Measurements from ENCODE around the gene TLR7. TPM values are rescaled to one million over a fixed set of nuclear protein-coding genes. Genes with fewer than 3 reads are reported as not detected.

TLR7 gene
- total and polyA plus RNA-seq, 11 donors, result 0.04 to 6.7 (median 0.47) TPM; not detected in 1

GRCh38 chrX:12911122-12911470 lies 44.2 kb downstream of the TLR7 start:
- no peak for ATAC-seq
- no peak overlapping the region for H3K27ac ChIP-seq
- DNase-seq, result no peak
- H3K36me3 ChIP-seq, result no peaks in the 10 kb centered on the region
- 68 to 89% (median 81%) methylated on average over 2 of the region's 2 CpGs for WGBS, 4 donors
- no peaks in the 10 kb centered on the region for H3K4me1 ChIP-seq
- no peaks in the 10 kb centered on the region for H3K9me3 ChIP-seq
- intact Hi-C loops (cut with DNase I), result no loop called here
- TF ChIP-seq POLR2A (IDR thresholded peaks at IDR 0.05) (no peak), CTCF (IDR thresholded peaks at IDR 0.05) (no peak)
- no peak overlapping the region for H3K4me3 ChIP-seq
- H3K27me3 ChIP-seq, result peaks cover 0 to 49% (median 0%) of the 10 kb centered on the region in 9 donors

- DNase-seq (no peak), ATAC-seq (no peak)
- TF ChIP-seq CTCF (IDR thresholded peaks at IDR 0.05), result no peak
- H3K4me1 ChIP-seq, result no peaks in the 10 kb centered on the region
- no peaks in the 10 kb centered on the region for H3K9me3 ChIP-seq
- H3K4me3 ChIP-seq, result no peak overlapping the region
- intact Hi-C loops (cut with DNase I), result no loop called here
- WGBS, 4 donors, result 56 to 80% (median 74%) methylated on average over 5 of the region's 5 CpGs
- H3K27me3 ChIP-seq, result peaks cover 0 to 59% (median 0%) of the 10 kb centered on the region in 9 donors
- no peak overlapping the region for H3K27ac ChIP-seq
- no peaks in the 10 kb centered on the region for H3K36me3 ChIP-seq
Observed at GRCh38 chrX:12912791-12913482, 46.1 kb downstream of the TLR7 start.

GRCh38 chrX:12917753-12918152 lies 50.9 kb downstream of the TLR7 start:
- Histone ChIP-seq H3K4me1 (no peaks in the 10 kb centered on the region), H3K27me3 (peaks cover 0 to 73% (median 0%) of the 10 kb centered on the region in 9 donors), H3K27ac (no peak overlapping the region), H3K36me3 (no peaks in the 10 kb centered on the region), H3K4me3 (no peak overlapping the region), H3K9me3 (peaks cover 0 to 3% (median 0%) of the 10 kb centered on the region in 12 donors)
- no peak for DNase-seq
- TF ChIP-seq POLR2A (IDR thresholded peaks at IDR 0.05) (no peak), CTCF (IDR thresholded peaks at IDR 0.05) (no peak)
- intact Hi-C loops (cut with DNase I), result no loop called here
- WGBS, 4 donors, result 70 to 88% (median 77%) methylated on average over 2 of the region's 2 CpGs
- no peak for ATAC-seq

- Histone ChIP-seq H3K9me3 (peaks cover 0 to 3% (median 0%) of the 10 kb centered on the region in 12 donors), H3K36me3 (no peaks in the 10 kb centered on the region), H3K27me3 (peaks cover 0 to 80% (median 0%) of the 10 kb centered on the region in 9 donors), H3K4me1 (no peaks in the 10 kb centered on the region), H3K4me3 (no peak overlapping the region), H3K27ac (no peak overlapping the region)
- WGBS, 4 donors, result 75 to 87% (median 86%) methylated on average over 10 of the region's 10 CpGs
- intact Hi-C loops (cut with DNase I), result no loop called here
- DNase-seq (no peak), ATAC-seq (no peak)
- TF ChIP-seq POLR2A (IDR thresholded peaks at IDR 0.05) (no peak), CTCF (IDR thresholded peaks at IDR 0.05) (no peak)
Observed at GRCh38 chrX:12919051-12919450, 52.2 kb downstream of the TLR7 start.

Data from heart left ventricle (tissue), 16 donors.